Erythroblast (primary cell): ENCODE measurements around the gene MMRN2.

ENCODE experiments used
- GATA1 ChIP-seq: IDR thresholded peaks from 2 replicates; pipeline ENCODE4 v1.6.1; 2011; ENCODE audit warnings: low read depth, mild to moderate bottlenecking, control low read depth, low read length, moderate library complexity
- POLR2A ChIP-seq: IDR thresholded peaks from 2 replicates; pipeline ENCODE4 v1.6.1; 2011; ENCODE audit warnings: mild to moderate bottlenecking, low read length

GRCh38 chr10:86936661-86937501 lies 20.5 kb downstream of the MMRN2 start:
- TF ChIP-seq POLR2A: no peak
- no peak for TF ChIP-seq GATA1
